Activated naive CD4-positive, alpha-beta T cell (primary cell): ENCODE data around the gene MYT1.

Experiments
- DNase-seq, 4 experiments: peaks; one replicate each; lab custom pipeline; 2025; lab: John Stamatoyannopoulos, UW

Gene MYT1

DNA sequence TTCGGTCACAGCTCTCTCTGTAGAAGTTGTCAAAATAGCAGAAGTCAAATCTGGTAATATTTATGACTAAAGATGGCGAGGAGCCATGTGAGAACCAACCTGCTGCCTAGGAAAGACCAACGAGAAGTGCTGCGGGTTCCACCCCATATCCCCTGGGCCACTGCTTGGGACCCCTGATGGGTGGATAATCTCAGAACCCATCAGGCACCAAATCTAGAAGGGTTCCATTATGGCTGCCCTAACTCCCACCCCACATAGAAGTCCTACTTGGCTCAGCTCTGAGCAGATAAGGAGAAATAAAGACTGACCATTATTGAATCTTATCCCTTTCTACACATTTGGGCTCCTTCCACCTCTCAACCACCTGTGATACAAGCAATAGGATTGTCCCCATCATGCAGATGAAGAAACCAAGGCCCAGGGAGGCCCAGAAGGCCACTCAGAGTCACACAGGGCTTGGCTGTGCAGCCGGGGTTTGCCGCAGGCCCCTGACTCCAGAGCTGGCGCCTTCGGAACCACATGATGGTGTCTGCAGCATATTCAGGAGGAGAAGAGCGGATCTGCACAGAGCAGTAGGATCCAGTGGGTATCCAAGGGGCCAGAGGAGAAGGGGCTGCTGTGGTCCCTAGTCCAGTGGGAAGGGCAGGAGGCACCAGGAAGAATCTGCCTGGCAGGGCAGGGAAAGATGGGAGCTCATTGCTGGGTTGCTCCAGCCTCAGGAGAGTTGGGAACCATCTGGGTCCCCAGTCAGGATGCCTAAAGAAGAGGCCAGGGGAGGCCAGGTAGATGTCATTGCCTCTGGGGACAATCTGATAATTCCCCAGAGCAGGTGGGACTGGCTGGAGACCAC lies 81.7 kb downstream of the MYT1 start:
- no peak for DNase-seq

DNA sequence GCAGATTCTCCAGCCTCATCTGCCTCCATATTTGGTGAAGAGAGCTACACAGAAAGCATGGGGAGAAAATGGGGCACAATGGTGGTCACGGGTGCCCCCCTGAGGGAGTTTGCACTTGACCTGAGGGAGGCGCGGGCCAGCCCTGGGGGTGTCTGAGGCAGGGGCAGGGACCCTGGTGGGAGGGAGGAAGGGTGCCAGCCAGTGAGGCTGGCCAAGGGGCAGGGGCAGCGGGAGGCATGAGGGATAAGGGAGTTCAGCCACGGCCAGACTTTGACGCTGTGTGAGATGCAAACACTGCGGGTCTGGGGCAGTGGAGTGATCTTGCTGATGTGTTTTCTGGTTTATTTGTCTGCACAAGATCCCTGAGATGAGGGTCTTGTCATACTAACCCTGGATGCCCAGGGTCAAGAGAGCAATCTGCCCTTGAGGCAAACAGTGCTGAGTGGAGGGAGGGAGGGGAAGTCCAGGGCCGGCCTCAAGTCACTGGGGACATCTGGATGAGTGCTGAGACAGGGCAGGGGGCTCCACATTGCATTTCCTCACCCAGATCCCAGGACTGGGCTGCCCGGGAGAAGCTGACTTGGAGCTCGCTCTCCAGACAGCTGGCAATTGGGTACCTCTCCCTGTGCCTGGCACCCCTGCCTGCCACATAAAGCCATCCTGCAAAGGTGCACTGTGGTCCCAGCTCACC lies 82.5 kb downstream of the MYT1 start:
- DNase-seq, result no peak

DNA sequence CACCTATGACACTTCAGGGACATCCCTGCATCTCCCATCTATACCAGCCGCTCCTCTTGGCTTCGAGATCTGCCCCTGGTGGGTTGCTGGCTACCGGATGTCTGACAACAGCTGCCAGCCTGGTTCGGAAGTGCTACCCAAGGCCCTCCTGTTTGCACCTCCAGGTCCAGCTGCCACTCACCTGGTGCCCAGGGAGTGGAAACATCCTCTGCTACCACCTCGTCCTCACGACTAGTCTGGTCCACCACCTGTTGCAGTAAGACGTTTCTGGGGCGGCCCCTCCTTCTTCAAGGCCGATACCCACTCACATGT lies 83.0 kb downstream of the MYT1 start:
- DNase-seq, result no peak

DNA sequence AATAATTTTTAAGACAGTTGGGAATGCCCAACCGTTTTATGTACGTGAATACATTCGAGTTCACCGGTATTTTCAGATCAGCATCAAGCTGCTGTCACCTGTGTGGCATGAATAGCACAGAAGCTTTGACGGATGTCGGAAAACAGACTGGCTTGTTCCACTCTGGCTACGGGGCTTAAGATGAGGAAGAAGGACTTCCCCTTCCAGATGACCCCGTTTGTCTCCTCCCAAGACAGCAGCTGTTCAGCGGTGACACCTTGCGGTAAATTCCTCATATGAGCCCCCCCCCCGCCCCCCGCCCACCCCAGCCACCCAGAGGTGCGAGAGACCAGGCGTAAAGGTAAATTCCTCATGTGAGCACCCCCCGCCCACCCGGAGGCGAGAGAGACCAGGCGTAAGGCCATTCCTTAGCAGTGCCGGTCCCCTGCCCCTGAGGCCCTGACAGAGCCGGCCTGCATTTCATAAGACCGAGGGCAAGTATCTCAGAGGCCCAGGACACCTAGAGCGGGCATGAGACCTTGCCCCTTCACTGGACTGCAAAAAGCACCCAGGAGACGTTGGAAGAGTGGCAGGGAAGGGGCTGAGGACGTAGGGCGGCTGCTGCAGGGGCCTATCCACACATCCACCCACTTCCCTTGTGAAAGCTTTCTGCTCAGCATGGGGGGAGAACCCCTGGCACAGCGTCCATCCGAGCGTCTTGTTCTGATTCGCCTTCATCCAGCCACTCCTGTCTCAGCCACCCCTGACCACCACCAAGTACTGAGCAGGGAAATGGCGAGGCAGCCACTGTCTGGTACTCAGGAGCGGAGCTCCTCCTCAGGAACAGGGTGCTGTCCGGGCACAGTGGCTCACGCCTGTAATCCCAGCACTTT lies 84.0 kb downstream of the MYT1 start:
- no peak for DNase-seq

DNA sequence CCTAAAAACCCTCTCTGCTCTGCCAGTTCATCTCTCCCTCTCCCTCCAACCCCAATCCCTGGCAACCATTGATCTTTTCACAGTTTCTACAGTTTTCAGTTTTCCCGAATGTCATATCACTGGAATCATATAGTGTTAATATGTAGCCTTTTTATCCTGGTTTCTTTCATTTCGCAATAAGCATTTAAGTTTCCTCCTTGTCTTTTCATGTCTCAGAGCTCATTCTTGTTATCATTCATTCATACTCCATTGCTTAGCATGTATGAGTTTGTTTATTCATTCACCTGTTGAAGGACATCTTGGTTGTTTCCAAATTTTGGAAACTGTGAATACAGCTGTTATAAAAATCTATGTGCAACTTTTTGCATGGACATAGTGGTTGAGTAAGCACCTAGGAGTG lies 85.8 kb downstream of the MYT1 start:
- DNase-seq, result no peak

DNA sequence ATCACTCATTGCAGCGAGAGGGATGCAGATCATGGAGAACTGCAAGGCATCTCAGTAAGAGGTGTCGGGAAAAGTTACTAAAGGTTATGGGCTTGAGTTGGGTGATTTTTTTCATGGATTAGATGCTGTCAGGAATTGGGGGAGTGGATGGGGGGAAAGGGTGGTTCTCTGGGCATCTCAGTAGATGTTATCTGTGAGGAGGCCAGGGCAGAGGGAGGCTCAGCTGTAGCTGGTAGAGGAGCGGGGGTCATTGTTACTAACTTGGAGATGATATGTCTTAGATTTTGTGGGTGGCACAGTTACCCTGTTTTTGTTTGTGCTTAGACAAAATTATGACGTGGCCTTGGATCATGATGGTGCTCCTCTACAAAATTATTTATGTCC lies 88.7 kb downstream of the MYT1 start:
- DNase-seq, result no peak

DNA sequence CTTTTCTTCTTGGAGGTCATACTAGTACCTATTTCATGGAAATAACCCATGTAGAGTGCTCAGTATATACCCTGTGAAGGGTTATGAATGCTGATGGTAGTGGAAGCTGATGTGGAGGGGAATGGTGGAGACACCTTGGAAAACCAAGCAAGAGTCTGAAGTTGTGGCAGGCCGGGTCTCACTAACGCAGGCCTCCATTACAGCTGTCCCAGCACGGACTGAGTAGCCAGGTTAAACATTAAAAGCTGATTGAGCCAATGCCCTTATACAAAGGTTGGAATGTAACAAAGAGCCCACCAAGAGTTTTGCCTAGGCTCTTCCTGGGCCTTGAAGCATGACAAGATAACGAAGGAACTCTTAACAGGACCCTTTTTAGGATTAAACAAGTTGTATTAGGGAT lies 89.2 kb downstream of the MYT1 start:
- DNase-seq, result no peak

DNA sequence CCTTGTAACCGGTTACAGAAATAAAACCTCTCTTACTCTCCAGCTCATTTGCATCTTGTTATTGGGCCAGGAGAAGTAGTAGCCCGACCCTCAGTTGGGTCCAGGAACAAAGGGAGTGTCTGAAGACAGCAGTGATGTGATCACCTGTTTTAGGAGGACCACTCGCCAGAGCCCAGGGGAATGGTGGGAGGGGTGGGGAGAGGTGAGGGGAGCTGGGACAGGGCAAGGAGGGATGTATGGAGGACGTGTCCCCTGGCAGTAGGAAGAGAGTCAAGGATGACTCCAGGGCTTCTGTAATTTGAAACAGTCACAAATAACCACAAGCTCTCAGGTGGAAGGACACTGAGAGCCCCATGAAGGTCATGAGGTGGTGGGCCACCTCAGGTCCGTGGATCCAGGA lies 89.9 kb downstream of the MYT1 start:
- no peak for DNase-seq

DNA sequence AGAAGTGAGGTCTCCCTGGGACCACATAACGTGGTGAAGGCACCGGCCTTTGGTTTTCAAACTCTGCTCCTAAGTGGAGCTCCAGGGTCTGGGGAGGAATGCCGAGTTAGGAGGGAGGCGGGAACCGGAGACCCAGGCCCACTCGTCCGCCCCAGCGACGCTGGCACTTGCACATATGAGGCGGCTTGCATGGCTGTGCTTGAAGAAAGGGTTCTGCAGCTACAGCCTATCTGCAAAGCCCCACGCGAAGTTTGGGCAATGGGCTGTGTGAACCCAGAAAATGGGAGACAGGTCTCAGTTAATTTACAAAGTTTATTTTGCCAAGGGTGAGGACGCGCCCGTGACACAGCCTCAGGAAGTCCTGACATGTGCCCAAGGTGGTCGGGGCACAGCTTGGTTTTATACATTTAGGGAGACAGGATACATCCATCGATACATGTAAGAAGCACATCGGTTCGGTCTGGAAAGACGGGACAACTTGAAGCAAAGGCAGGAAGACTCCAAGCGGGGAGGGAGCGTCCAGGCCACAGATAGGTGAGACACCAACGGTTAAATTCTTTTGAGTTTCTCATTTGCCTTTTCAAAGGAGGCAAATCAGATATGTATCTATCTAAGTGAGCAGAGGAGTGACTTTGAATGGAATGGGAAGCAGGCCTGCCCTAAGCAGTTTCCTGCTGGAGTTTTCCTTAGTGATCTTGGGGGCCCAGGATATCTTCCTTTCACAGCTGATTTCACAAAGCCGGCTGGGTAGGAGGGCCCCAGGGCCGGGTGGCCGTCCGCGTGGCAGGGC lies 90.5 kb downstream of the MYT1 start:
- no peak for DNase-seq

DNA sequence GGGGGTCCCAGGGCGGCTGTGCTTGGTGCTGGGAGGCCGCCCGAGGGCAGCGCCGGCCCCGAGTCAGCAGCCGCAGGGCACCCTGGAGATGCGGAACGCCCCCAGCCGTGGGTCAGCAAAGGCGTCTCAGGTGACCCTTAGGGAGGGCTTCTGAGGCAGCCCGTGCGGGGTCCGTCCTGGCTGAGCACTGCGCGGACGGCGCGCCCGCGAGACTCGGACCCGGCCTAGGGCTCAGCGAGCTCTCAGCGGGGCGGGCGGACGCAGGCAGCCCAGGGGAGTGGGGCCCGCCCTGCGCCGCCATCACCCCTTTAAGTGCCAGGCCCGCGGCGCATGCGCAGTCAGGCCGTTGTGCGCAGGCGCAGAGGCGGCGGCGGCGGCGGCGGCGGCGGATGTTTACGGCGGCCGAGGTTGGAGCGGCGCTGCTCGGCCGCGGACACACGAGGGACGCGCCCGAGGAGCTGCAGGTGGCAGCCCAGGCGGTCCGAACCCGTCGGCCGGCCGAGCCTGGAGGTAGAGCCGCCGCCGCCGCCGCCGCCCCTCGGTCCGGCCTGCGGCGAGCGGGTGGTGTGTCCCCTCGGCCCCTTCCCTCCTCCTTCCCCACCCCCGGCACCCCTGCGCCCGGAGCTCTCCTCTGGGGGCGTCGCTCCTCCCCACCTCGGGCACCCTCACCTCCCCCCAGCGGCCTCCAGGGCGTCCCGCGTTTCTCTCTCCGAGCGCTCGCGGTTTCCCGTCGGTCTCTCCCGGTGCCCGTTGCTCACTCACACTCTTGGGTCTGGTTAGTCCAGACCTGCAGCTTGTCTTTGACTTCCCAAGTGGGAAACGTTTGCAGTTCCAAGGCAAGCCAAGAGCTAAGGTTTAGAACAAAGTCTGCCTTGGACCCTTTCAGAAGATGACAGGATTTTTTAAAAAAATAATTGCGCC lies 91.4 kb downstream of the MYT1 start, which contains the start of gene PCMTD2:
Gene PCMTD2 (plus strand): TSS at position 388 of the 921 bp plus-strand sequence. CDS start 4,218 bp downstream, outside the sequence.
- peak; percentile 61 to 86 (median 78) for DNase-seq

DNA sequence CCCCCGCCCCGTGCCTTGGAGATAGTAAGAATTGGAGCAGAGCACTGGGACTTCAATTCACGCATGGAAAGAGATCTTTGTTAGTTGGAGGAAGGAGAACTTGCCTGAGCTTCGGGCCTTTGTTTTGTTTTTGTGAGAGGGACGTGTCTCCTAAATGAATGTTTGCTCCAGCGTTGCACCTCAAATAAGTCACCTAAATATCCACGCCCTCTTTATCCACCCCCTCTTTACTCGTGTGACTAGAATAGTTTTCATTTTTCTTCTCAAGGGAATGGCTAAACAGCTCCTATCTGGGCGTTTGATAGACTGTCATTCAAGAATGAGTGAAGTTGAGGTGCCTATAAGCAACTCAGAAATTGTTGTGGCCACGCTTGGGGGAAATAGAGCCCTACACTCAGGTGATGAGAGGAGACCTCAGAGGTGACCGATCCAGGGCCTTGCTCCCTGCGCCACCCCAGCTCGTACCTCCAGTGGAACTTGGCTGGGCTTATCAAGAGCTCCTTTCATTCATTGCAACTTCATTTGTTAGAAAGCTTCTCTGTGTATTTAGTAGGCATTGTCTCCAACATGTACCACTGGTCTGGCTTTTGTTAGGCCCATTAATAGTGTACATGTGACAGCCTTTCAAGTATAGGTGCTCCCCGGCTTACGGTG lies 92.2 kb downstream of the MYT1 start:
- DNase-seq, result no peak

DNA sequence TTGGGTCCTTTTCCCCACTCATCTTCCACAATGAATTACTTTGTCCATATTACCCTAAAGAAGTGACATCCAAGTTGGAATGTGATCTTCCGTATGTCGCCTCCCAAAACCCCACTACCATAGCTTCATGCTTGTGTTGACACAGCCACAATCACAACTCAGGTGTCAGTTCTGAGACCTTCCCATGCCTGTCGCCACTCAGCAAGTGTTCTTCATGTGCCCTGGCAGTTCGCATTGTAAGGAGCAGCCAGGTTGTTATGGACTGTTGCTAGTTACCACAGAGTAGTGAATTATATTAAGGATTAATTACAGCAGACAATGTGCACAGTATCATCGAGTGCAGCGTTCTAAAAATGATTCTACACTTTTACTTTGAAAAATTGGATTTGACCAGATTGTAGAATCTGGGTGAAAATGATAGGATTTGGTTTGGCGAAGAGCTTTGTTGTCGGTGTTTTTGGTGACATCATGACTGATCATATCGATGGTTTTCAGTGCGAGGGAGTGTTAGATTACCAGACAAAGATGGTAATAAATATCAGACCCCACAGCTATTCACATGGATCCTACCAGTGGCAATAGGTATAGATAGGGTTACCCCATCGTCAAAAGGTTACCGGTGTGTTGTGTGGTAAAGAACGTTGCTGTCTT lies 93.0 kb downstream of the MYT1 start:
- DNase-seq, result no peak

DNA sequence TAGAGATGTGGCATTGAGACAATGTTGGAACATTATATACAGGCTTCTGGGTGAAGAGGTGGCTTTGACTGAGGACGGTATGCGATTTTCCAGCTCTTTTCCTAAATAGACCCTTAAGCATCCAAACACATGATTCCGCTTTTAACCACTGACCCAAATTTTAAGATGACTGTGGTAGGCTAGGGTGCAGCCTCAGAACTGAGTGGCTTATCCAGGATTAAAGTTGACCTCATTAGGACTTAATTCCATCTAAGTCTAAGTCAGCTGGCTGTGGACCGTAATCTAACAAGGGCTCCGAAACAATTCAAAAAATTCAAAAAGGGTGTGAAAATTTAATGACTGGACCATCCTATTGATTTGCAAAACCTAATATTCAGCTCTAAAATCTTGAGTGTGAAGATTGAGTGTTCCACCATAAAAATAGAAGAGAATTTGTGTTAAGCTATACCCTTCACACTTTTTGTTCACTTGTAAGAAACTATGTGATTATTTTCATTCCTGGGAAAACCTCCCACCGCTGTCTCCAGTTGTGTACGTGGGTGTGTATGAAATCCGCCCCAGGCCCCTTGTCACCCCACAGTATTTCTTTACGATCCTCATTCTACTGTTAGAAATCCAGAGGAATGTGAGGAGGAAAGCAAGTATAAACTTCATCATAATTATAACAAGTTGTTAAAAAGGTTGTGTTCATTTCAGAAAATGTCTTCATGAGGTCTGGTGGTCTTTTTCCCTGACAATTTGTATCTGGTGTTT lies 94.0 kb downstream of the MYT1 start:
- DNase-seq, result no peak

DNA sequence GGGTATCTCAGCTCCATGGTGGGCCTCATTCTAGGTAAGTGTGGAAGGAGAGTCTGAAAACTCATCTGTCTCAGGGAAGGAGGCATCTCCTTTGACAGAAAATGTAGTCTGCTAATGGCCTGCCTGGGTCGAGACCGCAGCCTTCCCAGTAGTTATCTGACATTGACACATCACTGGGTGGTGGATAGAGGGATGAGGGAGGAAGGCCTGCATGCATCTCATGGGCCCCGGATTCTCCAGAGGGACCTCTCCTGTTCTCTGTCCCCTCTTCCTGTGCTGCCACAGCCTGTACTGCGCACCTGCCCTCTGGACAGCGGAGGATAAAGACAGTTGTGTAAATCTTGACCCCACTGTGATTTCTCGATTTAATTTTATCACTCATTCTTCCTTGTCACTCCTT lies 96.0 kb downstream of the MYT1 start:
- DNase-seq, result no peak

DNA sequence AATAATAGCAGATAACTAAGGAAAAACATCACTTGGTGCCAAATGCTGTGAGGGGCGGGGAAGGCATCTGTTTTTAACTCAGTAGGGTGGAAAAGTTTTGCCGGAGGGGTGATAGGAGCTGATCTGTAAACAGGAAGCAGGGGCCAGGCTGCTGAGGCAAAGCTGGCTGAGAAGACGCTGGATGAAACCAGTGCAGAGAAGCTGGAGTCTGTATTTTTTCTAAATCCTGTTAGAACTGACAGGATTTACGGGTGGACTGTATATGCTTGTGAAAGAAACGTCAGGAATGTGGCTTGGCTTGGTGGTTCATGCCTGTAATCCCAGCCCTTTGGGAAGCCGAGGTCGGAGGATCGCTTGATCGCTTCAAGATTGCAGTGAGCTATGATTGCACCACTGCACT lies 96.9 kb downstream of the MYT1 start:
- no peak for DNase-seq

DNA sequence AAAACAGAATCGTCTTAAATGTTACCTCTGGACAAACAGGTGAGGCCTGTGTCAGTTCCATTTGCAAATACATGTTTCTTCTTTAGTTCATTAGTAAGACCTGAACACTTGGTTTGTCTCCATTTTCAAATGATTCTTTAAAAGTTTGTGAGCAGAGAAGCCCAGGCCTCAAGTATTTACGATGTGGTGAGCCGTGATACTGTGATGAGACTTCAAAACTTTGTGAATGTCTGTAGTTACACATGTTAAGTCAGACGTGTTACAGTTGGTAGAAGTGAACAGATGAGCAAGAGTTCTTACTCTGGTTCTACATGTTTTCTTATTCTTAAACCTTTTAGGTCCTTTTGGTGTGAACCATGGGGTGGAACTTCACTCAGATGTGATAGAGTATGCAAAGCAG lies 99.8 kb downstream of the MYT1 start:
- DNase-seq, result no peak

DNA sequence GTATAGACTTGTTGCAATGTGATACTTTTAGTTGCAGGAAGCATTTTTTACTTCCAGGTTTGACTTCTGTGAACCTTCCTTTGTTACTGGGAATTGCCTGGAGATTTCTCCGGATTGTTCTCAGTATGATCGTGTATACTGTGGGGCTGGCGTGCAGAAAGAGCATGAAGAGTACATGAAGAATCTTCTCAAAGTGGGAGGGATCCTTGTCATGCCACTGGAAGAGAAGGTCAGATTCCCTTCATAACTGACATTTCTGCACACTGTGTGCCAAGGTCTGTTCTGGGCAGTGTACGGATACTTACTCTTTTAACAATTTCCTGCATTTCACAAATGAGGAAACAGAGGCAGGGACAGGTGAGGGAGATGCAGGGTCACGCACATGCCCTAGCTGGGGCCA lies 100.9 kb downstream of the MYT1 start:
- no peak for DNase-seq

DNA sequence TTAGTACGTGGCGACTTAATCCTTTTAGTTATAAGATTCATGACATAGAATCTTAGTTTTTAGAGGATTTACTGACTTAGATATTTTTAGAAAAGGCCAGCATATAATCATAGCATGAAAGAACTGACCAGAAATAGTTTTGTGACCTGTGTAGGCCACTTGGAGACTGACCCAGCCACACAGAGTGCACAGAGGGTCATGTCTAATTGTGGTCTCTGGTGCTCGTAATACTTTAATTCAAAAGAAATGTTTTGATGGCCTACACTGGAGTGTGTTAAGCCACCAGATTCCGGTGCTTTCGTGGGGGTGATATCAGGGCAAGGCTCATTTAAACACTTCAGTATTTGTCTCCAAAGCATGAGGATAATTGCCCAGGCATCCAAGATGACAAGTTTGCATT lies 102.7 kb downstream of the MYT1 start:
- DNase-seq, result no peak

DNA sequence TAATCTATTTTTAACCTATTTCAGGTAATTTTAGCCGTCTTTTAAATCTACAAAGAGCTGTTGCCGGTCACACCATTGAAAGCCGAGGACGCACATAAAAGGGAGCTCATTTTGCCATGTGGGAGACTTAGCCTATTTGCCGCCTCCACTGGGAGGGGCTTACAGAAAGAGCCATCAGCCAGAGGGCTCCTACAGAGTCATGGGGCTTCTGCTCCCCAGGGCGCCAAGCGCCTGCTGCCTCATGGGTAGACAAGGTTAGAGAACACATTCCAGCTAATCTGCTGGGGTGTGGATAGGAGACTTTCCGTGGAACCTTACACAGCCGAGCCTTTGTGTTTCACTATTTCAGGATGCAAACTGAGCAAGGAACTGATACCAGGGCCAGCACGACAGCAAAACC lies 103.9 kb downstream of the MYT1 start:
- DNase-seq, result no peak
